Measurements from ENCODE around the gene EHF. TPM values are rescaled to one million over a fixed set of nuclear protein-coding genes. Genes with fewer than 3 reads are reported as not detected.

The EHF gene
- total RNA-seq, 1 donor = not detected

DNA sequence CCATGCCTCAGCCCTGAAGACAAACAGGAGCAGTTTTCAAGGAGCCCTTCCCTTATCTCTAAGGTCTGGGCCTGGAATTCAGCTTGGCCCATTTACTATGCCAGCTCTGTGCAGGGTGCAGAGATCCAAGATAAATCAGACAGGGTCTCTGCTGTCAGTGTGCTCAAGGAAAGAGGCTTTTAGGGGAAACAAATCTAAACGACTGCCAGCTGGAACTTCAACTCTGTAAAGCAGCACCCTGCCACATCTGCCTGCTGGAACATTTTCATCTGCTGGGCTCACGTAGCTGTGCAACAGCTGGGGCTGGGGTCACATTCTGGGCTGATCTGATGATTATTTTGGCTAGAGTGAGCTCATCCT lies 19.8 kb upstream of the EHF start:
- no peak for DNase-seq (ENCODE audit: low read depth in 2 of 3, low spot score in 2 of 3)

DNA sequence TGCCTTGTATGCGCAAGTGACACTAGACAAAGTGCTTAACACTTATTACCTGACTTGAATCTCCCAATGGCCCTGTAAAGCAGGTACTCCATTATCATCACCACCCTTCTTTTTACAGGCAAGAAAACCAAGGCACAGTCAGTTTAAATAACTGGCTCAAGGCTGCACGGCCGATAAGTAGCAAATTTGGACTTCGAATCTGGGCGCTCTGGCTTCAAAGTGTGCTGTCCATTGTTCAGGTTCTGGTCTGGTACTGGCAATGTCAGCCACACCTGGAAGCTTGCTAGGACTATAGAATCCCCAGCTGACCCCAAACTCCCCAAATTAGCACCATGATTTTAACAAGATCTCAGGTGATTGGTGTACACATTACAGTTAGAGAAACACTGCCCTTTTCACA lies 19.3 kb upstream of the EHF start:
- no peak for DNase-seq (ENCODE audit: low read depth in 2 of 3, low spot score in 2 of 3)

DNA sequence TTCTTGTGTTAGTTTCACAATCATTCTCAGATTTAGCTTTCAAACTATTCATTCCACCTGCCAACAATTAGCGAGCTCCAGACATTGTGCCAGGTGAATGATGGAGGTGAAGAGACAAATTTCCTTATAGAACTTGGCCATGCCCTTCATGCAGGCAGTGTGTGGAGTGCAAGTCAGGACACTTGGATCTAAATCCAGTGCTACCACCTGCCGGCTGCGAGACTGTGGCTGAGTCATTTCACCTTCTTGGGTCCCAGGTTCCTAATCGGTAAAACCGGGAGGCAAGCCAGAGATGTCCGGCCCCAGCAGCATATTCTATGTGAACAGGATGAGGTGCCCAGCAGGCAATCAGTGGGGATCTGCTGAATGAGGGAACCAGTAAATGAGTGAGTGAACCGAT lies 18.6 kb upstream of the EHF start:
- no peak for DNase-seq (ENCODE audit: low read depth in 2 of 3, low spot score in 2 of 3)

DNA sequence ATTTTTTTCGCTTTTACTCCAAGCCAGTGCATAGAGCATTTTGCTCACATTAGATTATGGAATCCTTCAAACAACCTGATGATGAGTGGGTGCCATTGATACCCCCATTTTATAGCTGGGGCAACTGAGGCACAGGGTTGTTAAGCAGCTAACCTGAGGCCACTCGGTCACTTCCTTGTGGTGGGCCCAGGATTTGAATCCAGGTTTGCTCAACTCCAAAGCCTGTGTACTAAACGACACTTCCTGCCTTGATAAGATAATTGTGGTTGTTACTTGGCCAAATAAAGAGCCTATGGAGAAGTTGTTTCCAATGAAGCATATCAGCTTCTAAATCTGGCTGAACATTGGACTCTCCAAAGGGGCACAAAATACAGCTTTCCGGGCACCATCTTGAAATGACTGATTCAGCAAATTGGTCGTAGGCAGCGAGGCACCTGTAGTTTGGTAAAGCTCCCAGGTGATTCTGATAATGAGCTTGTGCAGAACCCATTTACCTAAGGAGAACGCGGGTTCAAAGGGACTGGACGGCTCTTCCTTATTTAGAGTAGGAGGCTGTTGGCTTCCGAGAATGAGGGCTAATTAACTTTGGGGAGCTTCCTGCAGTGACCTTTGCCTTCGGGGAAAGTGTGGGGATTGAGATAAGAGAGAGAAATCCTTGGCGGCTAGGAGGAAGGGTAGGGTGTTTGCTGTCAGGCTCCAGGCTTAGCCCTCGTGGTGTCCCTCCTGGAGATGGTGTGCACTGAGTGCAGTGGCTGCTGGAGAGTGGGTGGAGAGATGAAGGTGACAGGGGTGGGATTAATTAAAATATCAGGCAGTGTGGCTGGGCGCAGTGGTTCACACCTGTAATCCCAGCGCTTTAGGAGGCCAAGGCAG lies 17.5 kb upstream of the EHF start:
- DNase-seq (ENCODE audit: low read depth in 2 of 3, low spot score in 2 of 3) = no peak

DNA sequence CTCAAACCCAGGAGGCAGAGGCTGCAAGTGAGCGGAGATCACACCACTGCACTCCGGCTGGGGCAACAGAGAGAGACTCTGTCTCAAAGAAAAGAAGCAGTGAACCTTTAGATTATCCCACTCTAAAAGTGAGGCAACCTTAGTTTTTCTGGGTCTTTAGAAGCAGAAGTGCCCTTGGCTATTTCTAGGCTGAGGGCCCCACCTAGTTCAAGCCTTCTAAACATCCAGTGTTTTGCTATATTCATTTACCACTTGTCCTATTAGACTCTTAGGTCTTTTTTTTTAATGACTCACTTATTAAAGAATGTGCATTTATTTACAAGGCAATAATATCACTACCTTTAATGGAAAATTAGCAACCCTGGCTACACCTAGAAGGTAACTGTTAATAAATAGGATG lies 16.7 kb upstream of the EHF start:
- DNase-seq (ENCODE audit: low read depth in 2 of 3, low spot score in 2 of 3) = no peak

DNA sequence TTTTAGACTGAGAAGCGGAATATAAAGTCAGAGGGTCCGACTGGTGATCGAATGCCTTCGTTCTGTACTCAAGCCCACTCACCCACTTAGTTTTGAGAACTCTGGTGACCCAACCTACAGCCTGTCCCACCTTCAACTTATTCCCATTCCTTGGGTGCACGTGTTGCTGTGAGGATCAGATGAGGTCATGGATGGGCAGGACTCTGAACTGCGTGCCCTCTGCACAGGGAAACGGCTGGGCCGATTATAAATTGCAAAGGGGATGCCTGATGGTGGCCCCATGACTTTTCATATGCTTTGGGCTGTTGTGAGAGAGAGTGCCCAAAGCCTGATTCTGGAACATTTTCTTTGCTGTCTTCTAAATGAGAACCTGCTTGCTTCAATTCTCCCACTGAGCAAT lies 16.0 kb upstream of the EHF start:
- no peak for DNase-seq (ENCODE audit: low read depth in 2 of 3, low spot score in 2 of 3)

DNA sequence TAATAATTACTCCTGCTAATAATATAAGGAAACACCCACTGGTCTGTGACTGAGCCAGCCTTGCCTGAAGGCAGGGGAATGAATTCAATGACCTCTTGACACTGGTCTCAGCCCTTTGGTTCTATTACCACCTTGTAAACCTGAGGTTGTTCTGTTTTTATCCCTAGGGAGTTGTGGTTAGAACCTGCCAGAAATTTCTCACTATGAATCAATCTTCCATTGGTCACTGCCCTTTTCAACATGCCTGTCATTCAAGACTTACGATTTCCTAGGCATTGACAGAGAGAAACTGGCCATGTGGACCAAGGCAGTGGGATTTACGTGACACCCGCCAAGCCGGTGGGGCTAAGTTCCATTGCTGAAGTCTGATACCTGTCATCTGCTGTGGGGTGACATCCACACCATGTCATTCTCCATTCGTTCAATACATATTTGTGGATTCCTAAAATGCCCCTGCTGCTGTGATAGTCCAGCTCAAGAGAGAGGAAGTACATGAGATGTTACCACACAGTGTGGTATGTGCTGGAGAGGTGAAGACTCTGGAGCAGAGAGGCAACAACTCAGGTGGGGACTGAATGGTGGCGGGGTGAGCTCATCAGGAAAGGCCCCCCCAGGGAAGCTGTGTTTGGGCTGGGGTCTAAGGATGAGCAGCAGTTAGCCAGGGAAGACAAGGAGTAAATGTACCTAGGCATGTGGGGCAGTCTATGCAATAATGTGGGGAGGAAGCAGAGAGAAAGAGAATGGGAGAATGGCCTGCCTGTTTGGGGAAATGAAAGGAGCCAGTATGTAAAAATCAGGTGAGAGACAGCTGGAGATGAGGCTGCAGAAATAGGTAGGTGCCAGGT lies 15.2 kb upstream of the EHF start:
- DNase-seq (ENCODE audit: low read depth in 2 of 3, low spot score in 2 of 3) = no peak

DNA sequence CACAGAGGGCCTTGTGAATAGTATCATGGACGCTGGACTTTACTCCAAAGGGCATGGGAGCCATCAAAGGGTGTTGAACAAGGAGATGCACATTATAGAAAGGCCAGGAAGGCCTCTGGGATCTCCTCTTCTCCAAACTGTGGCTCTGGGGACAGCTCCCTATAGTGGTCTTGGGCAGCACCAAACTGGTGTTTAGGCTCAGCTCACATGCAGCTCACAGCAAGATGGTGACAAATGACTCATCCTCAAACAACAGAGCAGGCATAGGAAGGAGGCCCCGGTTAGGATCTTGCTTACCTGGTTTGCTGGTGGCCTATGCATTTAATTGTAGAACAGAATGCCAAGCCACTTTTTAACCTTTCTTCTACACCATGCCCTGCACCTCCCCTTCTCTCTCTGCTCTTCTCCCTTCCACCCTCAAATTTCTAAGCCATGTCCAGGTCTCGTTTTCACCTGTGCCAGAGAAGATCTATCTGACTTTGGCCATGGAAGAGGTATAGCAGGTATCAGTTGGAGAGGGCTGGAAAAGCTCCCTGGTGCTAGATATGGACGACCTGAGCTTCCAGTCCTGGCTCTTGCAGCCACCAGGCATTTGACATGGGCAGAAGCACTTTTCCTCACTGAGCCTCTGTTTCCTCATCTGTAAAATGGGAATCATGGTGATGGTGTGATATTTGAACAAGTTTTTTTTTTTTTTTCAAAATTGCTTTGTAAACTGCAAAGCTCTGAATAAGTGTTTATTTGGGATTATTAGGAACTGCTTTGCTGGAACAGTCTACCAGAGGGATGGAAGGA lies 14.4 kb upstream of the EHF start:
- DNase-seq (ENCODE audit: low read depth in 2 of 3, low spot score in 2 of 3) = no peak

DNA sequence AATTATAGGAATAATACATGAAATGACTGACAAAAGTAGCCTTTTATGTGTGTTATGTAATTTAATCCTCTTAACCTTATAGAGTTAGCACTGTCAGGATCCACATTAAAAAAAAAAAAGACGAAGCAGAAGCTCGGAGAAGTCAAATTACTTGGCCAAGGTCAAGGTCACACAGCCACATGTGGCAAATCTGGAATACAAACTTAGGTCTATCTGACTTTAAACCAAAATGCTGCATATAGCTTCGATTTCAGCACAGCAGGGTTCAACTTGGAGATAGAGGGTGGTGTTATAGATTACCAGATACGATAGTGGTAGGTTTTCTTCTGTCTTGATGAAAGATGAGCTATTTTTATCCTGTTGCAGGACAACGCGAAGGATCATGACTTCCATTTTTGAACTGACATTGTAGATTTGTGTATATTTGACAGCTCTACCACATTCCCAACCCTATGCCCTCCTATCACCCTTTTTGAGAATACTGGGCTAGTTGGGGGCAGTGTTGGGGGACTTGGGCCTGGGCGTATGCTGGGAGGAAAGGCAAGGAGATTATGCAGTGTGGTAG lies 11.6 kb upstream of the EHF start:
- DNase-seq (ENCODE audit: low read depth in 2 of 3, low spot score in 2 of 3) = no peak

DNA sequence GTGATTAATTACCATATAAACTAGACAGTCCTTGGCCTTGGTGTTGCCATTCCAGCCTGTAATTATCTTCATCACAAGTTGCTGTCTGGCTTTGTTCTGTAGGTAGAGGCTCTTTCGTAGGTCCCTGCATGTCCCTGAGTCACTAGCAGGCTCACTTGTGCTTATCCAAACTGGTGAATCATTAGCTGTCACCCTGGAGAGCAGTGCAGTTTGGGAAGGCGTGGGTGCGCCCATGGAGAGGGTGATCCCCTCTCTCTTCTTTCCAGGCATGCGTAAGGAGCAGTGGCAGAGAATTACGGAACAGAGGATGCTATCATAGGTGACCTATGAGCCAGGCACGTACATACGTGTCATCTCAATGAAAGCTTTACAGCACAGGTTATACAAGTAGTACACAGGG lies 11.0 kb upstream of the EHF start:
- DNase-seq (ENCODE audit: low read depth in 2 of 3, low spot score in 2 of 3) = no peak

DNA sequence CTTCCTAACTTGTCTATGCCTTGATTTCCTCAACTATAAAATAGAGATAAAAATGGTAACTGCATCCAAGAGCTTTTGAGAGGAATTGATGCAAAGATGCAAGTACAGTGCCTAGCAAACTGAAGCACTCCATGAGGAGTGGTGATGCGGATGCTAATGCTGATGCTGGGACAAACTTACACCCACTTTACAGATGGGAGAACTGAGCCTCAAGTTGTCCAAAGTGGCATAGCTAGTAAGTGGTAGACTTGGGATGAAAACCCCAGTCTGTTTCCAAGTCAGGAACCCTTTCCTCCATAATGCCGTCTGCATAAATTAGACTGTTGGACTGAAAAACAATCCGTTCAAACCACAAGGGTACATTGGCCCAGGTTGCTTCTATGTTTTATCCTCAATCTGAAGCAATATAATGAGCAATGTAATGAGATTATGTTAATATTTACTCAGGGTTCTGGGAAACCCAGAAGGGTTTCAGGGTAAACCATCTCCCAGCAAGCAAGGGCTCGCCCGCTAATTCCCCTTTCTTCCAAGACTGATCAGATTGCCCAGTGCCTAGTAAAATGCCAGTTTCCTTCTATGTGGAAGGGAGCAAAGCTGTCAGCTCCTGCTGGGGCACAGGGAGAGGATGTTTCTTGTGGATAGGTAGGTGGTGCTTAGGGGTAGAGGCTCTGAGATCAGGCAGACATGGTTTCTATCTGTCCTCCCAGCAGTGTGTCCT lies 10.4 kb upstream of the EHF start:
- DNase-seq (ENCODE audit: low read depth in 2 of 3, low spot score in 2 of 3) = no peak

DNA sequence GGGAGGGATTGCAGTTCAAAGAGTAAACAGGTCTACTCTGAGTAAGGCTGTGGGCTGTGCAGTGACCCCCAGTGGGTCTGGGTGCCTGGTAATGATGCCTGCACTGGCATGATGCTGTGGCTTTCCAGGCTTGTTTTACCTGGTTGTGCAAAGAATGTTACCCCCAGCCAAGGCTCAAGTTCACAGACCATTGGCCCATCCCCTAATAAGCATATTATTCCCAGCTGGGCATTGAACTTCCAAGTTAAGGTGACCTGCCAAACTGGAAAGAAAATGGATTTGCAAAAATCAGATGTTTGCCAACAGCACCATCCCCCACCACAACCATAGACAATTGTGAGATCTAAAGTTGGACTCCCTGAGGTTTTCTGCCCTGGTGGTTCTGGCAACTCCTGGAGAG lies 7.9 kb upstream of the EHF start:
- no peak for DNase-seq (ENCODE audit: low read depth in 2 of 3, low spot score in 2 of 3)

DNA sequence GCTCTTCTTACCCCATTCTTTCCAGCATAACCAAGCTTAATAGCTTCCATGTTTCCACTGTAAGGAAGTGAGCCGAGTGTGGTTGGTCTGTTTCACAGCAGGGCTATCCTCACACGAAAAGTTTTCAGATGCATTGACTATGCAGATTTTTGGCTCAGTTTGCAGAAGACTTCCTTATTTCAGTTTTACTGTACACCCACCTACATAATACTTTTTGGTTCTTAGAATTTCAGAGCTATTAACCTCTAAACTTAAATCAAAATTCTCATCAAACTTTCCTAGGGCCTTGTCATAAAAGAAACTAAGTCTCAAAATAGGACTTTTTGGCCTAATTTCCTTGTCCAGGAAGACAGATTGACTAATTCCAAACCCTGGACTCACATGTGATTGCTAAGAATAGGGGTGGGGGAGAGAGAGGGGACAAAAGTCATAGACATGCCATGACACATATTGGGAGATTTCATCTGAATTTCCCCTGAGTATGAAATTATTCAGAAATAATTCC lies 7.3 kb upstream of the EHF start:
- DNase-seq (ENCODE audit: low read depth in 2 of 3, low spot score in 2 of 3) = peak in 1 of 3 donors; percentile 32

DNA sequence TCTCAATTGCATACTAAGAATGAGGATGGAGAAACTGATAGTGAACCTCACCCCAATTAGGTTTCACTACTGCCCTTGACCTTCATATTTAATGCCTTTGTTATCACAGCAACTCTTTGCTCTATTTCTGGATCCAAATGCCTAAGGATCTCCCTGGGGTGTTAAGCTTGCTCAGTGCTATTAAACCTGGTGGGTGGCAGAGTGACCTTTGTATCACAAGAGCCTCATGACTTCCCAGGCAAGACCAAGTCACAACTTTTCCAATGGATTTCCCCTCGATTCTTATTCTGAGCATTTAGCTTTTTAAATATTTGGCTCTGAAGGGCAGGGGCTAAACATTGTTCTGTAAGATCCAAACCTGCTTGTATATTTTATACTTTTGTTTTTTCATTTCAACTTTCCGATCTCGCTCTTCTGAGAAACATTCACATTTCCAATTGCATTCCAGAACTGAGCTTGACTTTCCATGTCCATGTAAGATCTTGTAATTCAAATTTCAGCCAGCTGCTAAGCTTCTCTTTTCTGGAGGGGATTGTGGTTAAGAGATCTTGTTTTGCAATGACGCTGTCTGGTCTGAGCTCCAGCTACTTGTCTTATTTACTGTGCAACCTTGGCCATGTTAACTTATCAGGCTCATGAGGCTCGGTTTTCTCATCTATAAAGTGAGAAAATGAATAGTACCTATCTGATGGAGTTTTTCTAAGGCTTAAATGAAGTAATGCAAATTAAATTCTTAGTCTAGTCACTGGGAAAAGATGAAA lies 6.4 kb upstream of the EHF start:
- peak in 1 of 3 donors; percentile 47 for DNase-seq (ENCODE audit: low read depth in 2 of 3, low spot score in 2 of 3)

DNA sequence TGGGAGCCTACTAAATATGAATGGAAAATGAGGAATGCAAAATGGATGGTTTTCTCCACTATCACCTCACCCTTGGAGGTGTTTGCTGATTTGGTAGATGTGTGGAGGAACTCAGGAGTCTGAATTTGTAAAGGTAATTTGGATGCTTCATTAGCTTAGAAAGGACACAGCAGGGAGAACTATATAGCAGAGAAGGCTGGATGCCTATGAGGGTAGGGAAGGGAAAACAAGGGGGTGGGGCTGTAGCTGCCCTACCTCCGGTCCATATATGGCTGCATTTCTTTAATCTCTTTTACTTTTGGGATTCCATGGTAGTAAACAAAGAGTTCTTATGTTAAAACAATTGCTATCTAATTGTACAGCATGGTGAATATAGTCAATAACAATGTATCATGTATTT lies 4.8 kb upstream of the EHF start:
- no peak for DNase-seq (ENCODE audit: low read depth in 2 of 3, low spot score in 2 of 3)

DNA sequence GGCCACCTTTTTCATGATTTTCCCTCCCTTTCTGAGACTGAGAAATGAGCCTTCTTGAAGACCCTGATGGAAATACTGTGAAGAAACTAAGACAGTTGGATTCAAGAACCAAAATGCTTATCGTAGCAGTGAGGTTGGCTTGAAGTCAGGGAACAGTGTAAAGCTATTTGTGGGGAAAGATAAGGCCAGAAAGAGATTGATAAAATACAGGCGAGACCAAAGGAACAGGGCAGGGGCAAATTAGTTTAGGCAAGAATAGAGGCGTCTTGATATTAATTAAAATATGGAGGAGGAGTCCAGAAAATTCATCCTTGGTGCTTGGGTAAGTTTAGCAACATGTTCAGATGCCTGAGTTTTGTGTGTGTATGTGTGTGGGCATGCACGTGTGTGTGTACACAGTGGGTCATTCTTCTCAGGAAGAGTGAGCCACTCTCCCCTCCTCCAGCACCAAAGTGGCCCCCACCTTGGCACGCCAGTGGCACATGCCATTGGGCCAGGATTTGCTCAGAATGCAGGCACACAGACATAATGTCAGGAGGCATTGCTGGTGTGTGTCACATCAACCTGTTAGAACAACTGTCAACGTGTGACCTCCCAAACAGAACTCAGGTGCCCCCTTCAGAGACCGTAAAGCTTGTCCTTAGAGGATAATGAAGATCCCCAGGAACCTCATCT lies 3.9 kb upstream of the EHF start:
- no peak for DNase-seq (ENCODE audit: low read depth in 2 of 3, low spot score in 2 of 3)

DNA sequence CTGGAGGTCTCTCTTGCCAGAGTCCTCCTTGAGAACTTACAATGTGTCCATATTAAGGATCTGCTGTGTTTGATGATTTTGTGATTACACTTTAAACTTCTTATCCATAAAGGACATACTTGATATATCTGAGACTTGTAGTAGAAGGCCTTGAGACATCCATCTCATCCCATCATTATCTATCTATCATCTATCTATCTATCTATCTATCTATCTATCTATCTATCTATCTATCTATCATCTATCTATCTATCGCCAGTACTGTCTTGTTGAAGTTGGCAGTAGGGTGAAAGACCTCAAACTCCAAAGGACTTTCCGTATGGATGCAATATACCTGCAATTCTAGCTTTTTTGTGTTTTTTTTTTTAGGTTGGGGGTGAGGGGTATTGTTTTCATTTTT lies 2.5 kb upstream of the EHF start:
- DNase-seq (ENCODE audit: low read depth in 2 of 3, low spot score in 2 of 3) = no peak

DNA sequence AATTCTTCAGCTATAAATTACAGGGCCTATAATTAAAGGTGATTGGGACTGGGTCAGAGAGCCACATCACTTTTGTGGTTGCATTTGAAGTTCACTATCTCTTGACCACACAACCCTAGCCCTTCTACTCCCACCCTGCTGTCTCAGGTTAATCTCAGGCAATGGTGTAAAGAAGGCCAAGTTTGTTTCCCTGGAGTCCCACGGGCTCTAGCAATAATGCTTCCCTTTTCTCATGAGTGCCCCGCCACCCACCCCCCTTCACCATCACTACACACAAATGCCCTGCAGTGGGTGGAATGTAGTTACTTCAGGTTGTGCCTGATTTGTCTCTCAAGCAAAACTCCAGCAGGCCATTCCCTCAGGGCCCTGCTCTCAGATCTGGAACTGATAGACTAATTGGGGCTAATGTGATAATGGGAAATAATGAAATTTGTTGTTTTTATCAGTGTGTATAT lies 1.8 kb upstream of the EHF start:
- peak in 1 of 3 donors; percentile 13 for DNase-seq (ENCODE audit: low read depth in 2 of 3, low spot score in 2 of 3)

DNA sequence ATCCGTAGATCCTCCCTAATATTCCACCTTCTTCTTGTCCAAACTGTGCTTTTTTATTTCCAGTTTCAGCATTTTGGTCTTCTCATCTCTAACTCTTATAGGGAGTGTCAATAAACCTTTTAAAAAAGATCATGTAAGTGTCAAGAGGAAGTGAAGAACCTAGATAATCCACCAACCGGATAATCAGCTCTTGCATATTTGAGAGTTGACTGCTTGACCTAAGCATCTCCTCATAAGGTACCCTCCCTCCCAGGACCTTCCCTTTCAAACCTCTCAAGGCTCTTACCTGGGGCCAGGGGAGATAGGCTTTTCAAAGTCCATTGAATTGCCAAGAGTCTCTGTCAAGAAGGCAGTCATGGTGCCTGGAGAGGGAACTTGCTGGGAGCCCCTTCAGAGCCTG lies 691 bp upstream of the EHF start:
- DNase-seq (ENCODE audit: low read depth in 2 of 3, low spot score in 2 of 3) = no peak
